IPS-18c (cell line): ENCODE results near the gene RHBDF1.

ENCODE experiments used
- H3K4me3 ChIP-seq: 2 replicates; pipeline ENCODE4 v1.7.0; 2013; ENCODE audit warnings: low read depth, mild to moderate bottlenecking, low read length, moderate library complexity; ENCODE audit not compliant: insufficient read depth
- H3K9me3 ChIP-seq: one replicate; pipeline ENCODE4 v1.6.1; 2013; ENCODE audit warnings: mild to moderate bottlenecking, low read length, moderate library complexity; ENCODE audit not compliant: control insufficient read depth, insufficient read depth

Gene RHBDF1

DNA sequence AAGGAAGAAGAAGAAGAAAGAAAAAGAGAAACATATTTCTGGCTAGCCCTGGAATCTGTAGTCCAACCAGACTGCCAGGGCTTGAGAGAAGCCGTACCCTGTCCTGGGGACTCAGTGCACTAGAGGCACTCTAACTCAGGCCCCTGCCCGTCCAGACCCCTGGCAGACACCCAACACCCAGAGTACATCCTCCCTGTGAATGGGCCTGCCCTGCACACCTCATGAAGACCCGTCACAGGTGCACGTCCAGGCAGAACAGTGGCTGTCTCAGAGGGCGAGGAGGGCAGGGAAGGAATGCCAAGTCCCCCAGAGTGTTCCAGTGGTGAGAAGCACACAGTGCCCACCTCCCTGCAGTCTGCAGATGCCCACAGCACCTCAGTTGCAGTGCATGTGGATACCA, 28.6 kb upstream of the RHBDF1 start:
- H3K4me3 ChIP-seq, result no peak overlapping the region
- H3K9me3 ChIP-seq, result no peaks in the 10 kb centered on the region

DNA sequence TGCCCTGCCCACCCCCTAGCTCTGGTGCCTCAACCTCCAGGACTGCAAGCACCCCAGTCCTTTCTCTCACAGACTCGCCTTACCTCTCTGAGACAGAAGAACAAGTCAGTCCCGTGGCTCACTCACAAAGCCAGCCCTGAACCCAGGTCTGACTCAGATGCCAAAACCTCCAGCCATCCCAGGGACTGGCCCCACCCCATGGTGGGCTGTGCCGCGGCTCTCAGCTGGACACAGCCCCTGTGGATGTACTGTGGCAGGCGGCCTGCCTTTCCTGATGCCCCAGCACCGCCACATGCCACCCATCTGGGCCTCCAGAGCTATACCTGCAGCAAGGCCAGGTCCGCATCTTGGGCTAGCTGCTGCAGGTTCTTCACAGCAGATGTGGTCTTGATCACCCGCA, 25.4 kb upstream of the RHBDF1 start:
- Histone ChIP-seq H3K4me3 (no peak overlapping the region), H3K9me3 (no peaks in the 10 kb centered on the region)

DNA sequence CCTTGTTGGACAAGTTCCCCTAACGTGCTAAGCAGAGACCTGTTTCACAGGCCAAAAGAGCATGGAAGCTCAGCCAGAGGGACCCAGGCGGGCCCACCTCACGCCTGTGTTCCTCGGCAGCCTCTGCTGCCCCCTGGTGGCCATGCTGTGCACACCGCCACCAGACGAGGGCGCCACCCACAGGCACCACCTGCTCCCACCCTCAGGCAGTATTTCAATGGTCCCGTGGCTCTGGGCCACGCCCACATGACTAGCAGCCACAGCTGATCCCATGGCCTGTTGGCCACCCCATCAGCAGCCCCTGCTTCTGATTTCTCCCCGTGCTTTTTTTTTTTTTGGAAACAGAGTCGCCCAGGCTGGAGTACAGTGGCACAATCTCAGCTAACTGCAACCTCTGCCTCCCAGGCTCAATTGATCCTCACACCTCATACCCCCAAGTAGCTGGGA, 24.5 kb upstream of the RHBDF1 start:
- no peaks in the 10 kb centered on the region for H3K9me3 ChIP-seq
- H3K4me3 ChIP-seq, result no peak overlapping the region

DNA sequence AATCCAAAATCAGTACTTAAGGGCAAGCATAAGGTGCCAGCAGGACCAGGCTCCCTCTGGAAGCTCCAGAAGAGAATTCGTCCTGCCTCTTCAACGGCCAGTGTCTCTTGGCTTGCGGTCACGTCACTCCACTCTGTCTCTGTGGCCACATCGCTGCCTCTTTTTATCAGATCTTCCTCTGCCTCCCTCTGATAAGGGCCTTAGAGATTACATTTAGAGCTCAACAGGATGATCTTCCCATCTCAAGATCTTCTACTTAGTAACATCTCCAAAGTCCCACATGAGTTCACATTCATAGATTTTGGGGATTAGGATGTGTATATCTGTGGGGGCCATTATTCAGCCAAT, 22.5 kb upstream of the RHBDF1 start:
- no peaks in the 10 kb centered on the region for H3K9me3 ChIP-seq
- no peak overlapping the region for H3K4me3 ChIP-seq

DNA sequence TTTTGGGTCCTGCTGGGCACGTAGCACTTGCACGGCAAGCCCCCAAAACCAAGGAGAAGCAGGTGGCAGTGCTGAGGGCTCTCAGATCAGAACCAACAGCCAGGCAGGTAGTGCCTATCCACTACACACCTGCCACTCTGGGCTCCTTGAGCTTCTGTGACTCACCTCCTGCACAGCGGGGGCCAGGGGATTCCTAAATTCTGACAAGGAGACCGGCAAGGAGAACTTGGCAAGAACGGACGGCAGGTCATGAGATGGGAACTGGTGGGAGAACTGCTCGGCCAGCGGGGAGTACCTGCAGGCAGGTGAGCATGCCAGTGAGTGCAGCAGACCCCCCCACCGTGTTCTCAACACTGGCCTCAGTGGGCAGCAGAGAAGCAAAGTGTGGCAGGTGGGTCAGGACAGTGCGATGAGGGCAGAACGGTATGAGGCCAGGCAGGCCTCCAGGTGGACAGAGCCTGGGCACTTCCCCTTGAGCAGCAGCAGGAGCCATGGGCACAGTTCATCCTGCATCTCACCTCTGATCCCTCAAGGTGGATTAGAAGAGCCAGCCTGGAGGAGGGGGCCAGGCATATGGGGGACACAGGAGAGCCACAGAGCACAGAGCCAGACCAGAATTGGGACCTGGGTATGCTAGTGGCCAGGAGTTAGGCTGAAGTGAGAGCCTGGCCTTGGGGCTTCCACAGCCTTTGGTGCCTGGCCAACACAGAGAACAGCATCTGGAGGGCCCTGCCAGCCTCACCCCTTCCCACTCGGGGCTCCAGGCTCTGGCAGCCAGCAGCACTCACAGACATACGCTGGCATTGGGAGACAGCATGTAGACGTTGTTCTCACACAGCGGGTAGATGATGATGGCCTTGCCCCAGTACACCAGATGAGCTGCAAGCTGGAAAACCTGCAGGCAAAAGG, 20.3 kb upstream of the RHBDF1 start:
- H3K9me3 ChIP-seq, result no peaks in the 10 kb centered on the region
- H3K4me3 ChIP-seq, result no peak overlapping the region

DNA sequence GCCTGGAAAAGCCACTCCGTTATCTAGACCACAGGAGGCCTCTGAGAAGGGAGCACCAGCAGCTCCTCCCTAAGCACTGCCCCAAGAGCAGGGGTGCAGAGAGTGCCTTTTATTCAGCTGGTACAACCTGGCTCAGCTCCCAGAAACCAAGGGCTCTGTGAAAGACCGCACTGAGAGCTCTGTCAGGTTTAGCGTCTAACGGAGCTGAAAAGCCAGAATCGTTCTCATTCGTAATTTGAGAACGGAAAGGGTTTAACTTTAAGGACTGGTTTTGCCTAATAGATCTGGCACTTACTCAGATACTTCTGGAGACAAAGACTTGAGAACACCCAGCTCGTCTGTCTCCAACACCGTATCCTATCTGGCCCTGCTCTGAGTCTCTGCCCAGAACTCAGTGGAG, 19.1 kb upstream of the RHBDF1 start:
- Histone ChIP-seq H3K9me3 (no peaks in the 10 kb centered on the region), H3K4me3 (no peak overlapping the region)

DNA sequence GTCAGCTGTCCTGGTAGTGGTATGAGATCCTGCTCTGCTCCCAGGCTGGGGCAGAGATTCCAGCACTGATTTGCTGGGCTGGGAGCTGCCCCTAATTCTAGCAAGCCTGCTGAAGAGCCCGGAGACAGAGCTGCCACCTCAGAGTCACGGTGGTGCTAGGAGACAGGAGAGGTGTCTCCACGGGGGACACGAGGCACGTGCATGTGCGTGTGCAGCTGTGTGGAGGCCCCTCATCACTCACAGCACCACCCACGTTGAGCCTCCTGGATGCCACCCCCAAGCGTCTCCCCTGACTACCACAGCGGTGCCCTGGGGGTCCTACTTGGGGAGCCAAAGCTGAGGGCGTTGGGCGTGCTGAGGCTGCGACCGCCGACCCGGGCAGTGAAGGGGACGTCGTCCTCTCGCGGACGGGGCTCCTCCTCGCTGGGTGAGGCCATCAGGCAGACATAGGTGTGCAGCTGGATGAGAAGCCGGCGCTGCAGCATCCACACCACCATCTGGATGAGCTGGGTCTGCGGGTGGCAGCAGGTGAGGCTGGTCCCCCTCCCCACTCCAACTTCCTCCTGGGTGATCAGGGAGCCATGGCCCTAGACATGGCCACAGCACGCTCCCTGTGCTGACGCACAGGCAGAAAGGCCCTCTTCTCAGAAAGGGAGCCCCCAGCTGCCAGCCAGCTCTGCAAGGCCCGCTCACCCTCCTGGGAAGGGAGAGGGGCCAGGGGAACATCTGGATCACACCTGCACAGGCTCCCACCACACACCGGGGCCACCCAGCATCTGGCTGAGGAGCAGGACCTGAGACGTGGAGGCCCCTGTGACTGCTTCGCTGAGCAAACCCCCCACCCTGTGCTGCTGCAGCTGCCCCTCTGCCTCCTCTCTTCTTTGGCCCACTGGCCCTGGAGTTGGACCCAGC, 17.2 kb upstream of the RHBDF1 start:
- no peak overlapping the region for H3K4me3 ChIP-seq
- H3K9me3 ChIP-seq, result no peaks in the 10 kb centered on the region

DNA sequence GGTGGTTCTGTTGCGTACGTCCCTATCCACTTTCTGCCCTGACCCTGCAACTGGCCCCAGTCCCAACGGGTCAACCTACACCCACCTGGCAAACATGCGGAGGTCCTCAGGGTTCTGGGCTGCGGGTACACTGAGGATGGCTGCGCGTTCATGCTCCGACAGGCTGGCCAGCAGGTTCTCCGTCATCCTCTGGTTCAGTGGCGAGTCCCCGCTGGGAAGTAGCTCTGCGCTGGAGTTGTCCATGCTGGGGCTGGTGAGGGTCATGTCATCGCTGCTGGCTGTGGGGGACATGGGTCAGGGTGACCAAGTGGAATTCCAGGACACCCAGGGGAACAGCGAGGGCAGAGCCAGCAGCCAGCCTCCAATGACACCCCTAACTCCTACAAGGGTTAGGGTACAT, 16.2 kb upstream of the RHBDF1 start:
- no peak overlapping the region for H3K4me3 ChIP-seq
- no peaks in the 10 kb centered on the region for H3K9me3 ChIP-seq

DNA sequence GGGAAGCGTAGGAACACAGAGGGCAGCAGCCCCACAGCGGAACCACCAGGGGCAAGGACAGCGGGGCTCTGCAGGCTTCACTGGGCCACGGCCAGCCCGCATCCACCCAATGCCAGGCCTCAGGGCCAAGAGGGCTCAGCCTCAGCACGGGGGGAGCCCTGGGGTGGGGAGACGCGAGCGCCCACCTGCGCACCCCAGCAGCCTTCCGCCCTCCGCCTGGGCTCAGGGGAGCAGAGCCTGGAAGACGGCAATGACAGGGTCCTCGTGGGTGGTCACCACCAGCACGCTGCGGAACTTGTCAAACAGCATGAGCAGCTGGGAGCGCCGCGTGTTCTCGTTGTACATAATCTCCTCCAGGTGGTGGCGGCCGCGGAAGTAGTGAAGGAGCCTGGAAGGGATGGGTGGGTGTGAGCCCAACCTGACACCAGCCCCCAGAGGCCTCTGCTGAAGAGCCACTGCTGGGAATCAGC, 14.1 kb upstream of the RHBDF1 start:
- Histone ChIP-seq H3K4me3 (no peak overlapping the region), H3K9me3 (no peaks in the 10 kb centered on the region)

DNA sequence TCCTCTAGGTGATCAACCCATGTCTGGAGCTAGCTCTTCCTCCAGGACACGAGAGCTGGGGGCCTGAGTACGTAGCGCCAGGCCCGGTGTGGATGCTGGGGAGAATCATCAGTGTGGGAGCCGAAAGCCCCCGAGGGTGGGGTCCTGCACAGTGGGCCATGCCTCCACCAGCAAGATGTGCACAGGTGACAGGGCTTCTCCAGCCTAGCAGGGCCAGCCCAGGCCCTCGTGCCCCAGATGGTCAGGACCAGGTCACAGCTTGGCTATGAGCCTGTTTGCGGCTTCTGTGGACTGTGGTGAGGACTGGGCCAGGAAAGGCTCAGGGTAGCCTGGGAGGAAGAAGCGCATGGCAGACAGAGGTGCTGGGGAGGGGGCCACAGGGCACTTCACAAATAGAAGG, 13.4 kb upstream of the RHBDF1 start:
- H3K4me3 ChIP-seq, result no peak overlapping the region

DNA sequence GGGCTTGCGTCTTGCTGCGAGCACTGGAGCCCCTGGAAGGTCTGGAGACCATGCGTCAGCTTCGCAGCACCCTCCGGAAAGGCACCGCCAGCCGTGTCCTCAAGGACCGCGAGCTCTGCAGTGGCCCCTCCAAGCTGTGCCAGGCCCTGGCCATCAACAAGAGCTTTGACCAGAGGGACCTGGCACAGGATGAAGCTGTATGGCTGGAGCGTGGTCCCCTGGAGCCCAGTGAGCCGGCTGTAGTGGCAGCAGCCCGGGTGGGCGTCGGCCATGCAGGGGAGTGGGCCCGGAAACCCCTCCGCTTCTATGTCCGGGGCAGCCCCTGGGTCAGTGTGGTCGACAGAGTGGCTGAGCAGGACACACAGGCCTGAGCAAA, 13.0 kb upstream of the RHBDF1 start:
- H3K4me3 ChIP-seq, result no peak overlapping the region
- H3K9me3 ChIP-seq, result no peaks in the 10 kb centered on the region

More for the DNA sequence above, 13.4 kb upstream of the RHBDF1 start:
- no peaks in the 10 kb centered on the region for H3K9me3 ChIP-seq

DNA sequence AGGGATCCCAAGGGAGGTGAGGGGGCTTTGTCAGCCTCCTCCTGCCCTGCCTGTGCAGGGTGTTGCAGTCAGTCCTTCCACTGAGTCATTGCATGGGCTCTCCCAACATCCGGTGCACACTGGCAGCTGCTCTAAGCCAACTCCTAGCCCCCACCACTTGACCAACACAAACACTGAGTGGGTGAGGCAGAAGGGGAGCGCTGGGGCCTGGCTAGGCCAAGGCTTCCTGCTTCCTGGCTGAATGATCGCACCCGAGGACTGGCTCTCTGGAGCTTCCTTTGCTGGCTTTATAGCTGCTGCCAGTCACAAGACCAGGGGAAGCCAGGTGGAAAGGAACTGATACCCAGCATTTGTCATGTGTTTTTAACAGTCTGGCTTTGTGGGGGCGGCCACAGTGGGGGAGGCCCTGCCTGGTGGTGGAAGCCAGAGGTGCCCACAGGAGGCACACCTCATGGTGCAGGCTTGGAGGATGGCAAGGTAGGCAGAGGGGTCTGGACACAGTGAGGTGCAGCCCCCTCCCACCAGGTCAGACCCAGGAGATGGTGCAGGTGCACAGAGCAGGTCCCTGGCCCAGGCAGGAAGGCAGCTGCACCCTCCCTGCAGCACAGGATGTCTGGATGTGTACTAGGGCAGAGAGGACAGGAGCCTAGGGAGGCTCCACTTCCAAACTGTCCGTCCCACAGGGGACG, 12.4 kb upstream of the RHBDF1 start:
- H3K4me3 ChIP-seq, result no peak overlapping the region
- no peaks in the 10 kb centered on the region for H3K9me3 ChIP-seq

DNA sequence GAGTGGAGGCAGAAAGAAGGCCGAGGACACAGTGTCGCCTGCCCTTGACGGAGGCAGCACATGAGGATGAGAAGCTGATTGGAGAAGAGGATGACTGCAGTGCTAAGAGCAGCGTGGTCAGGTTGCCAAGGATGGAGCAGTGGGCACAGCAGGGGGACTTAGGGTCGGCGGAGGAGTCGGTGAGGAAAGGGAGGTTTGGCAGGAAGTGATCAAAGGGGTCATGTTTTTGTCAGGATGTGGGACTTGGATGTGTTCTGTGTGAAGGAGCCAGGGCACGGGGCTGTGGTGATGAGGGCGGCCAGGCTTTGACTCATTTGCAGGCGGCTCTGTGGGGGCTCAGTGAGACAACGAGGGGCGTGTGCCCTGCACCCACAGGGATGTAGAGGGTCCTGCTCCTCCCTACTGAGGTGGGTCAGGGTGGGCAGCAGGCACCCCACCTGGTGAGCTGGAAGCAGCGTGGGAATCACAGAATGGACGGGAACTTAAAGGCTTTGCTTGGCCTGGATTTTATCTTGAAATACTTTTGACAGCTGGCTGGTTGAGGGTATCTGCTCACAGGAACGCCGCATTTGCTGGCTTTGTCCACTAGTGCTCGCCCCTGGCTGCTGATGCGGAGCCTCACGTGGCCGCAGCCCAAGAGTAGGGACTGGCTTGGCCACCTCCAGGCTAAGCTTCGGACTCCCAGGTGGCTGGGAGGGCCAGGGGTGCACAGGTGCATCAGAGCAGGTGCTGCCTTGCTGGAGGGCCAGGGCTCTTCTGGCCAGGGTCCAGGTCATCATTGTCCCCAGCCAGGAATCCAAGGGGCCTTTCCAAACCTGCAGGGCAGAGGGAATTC, 11.6 kb upstream of the RHBDF1 start:
- H3K4me3 ChIP-seq, result no peak overlapping the region

DNA sequence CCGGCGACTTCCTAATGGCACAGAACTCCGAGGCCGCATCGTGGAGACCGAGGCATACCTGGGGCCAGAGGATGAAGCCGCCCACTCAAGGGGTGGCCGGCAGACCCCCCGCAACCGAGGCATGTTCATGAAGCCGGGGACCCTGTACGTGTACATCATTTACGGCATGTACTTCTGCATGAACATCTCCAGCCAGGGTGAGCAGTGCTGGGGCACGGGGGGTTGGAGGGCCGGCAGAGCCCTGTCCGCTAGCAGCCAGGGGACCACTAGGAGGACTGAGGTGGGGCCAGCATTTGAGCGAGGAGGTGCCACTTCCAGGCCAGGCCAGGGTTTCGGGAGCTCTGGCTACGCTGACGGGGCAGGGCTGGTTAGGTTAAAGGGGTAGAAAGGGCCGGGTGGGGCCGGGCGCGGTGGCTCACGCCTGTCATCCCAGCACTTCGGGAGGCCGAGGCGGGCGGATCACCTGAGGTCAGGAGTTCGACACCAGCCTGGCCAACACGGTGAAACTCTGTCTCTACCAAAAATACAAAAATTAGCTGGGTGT, 10.7 kb upstream of the RHBDF1 start:
- H3K9me3 ChIP-seq, result no peaks in the 10 kb centered on the region
- H3K4me3 ChIP-seq, result no peak overlapping the region

More for the DNA sequence above, 11.6 kb upstream of the RHBDF1 start:
- H3K9me3 ChIP-seq, result no peaks in the 10 kb centered on the region

DNA sequence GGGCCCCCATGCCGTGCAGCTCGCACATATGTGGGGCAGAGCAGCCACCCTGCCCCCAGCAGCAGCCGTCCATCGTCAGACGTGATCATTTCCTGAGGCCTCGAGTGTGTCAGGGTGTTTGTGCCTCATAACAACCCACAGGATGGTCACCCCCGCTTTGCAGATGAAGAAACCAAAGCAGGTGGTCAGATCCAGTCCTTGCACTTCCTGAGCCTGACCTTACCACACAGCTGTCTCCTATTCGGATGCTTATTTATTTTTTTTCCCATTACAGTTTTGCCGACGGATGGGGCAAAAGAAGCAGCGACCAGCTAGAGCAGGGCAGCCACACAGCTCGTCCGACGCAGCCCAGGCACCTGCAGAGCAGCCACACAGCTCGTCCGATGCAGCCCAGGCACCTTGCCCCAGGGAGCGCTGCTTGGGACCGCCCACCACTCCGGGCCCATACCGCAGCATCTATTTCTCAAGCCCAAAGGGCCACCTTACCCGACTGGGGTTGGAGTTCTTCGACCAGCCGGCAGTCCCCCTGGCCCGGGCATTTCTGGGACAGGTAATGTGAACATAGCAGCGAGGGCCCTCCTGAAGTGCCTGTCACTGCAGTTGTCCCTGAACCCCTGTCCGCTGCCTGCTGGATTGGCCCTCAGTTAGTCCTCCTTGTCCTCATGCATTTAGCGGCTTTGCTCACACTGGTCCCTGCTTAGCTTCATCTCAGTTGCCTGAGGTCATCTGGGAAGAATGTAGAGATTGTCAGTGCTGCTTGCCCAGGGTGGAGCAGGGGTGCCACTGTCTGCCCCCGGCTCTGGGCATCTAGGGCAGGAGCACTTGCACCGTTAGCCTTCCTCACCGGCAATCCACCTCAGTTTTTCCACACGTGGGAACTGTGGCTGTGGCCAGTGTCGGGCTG, 7.0 kb upstream of the RHBDF1 start:
- Histone ChIP-seq H3K9me3 (no peaks in the 10 kb centered on the region), H3K4me3 (peak overlapping the region; percentile 9; the same call in 1 of the 2 replicates)
